SH-SY5Y (cell line): Measurements from ENCODE around the gene GGA1.

ENCODE experiments used
- GATA2 ChIP-seq: IDR thresholded peaks from 2 replicates; pipeline ENCODE4 v1.6.1; 2011; ENCODE audit warnings: mild to moderate bottlenecking, low read depth, low read length
- GATA3 ChIP-seq: IDR thresholded peaks from 2 replicates; pipeline ENCODE4 v1.6.1; 2011; ENCODE audit warnings: low read depth, mild to moderate bottlenecking, low read length, moderate library complexity

DNA sequence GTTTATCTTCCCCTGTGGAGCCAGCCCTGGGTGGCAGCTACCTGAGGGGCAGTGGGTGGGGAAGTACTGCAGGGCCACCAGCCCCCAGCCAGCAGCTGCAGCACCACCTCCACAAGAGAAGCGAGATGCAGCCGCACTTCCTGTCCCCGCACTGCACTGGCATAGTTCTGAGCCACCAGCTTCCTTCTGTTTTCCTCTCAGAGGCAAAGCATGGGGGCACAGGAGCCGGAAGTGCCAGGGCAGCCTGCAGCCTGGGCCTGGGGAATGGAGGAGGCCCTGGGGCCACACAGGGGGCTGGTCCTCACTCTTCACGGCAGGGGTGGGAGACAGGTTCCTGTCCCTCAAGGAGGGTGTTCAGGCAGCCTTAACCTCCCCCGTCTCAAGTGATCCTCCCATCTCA is 18.9 kb downstream of the GGA1 start:
- TF ChIP-seq GATA2 (no peak), GATA3 (no peak)
